Measurements from ENCODE around the gene TBC1D24.
"Not testable (repeated sequence)": the region's sequence is repeated elsewhere in the genome, so short reads cannot be mapped to it uniquely, and the experiment has no call there.

Gene TBC1D24

GRCh38 chr16:2474877-2475412 is at the start of gene TBC1D24:
Gene TBC1D24, plus strand, starts transcription at chr16:2475127. Its CDS starts 21,022 bp downstream, at chr16:2496149.
- DNase-seq (ENCODE audit: low read depth): peak; percentile 69

- DNase-seq (ENCODE audit: low read depth): no peak
Observed at GRCh38 chr16:2425825-2426430, 49.0 kb upstream of the TBC1D24 start.

- DNase-seq (ENCODE audit: low read depth): no peak
Observed at GRCh38 chr16:2426941-2427361, 48.0 kb upstream of the TBC1D24 start.

- no peak for DNase-seq (ENCODE audit: low read depth)
Observed at GRCh38 chr16:2427526-2427925, 47.4 kb upstream of the TBC1D24 start.

- no peak for DNase-seq (ENCODE audit: low read depth)
Observed at GRCh38 chr16:2428051-2428783, 46.7 kb upstream of the TBC1D24 start.

GRCh38 chr16:2428784-2429033 is 46.2 kb upstream of the TBC1D24 start:
- DNase-seq (ENCODE audit: low read depth): no peak

- peak; percentile 96 for DNase-seq (ENCODE audit: low read depth)
Observed at GRCh38 chr16:2429034-2429770, 45.7 kb upstream of the TBC1D24 start, which contains the start of gene CCNF. Gene CCNF, plus strand, starts transcription at chr16:2429447. Its CDS starts 35 bp downstream, at chr16:2429482.

GRCh38 chr16:2429771-2430663 is 44.9 kb upstream of the TBC1D24 start:
- no peak for DNase-seq (ENCODE audit: low read depth)

GRCh38 chr16:2432286-2432685 is 42.6 kb upstream of the TBC1D24 start:
- DNase-seq (ENCODE audit: low read depth): no peak

- no peak for DNase-seq (ENCODE audit: low read depth)
Observed at GRCh38 chr16:2432801-2433505, 42.0 kb upstream of the TBC1D24 start.

- DNase-seq (ENCODE audit: low read depth): not testable (repeated sequence)
Observed at GRCh38 chr16:2435236-2435635, 39.7 kb upstream of the TBC1D24 start.

- no peak for DNase-seq (ENCODE audit: low read depth)
Observed at GRCh38 chr16:2436110-2436509, 38.8 kb upstream of the TBC1D24 start.

- DNase-seq (ENCODE audit: low read depth): no peak
Observed at GRCh38 chr16:2437032-2437790, 37.7 kb upstream of the TBC1D24 start.

- DNase-seq (ENCODE audit: low read depth): no peak
Observed at GRCh38 chr16:2438121-2438520, 36.8 kb upstream of the TBC1D24 start.

GRCh38 chr16:2439598-2439997 is 35.3 kb upstream of the TBC1D24 start:
- no peak for DNase-seq (ENCODE audit: low read depth)

GRCh38 chr16:2441143-2441804 is 33.7 kb upstream of the TBC1D24 start:
- not testable (repeated sequence) for DNase-seq (ENCODE audit: low read depth)

- no peak for DNase-seq (ENCODE audit: low read depth)
Observed at GRCh38 chr16:2443555-2443954, 31.4 kb upstream of the TBC1D24 start.

GRCh38 chr16:2447920-2448583 is 26.9 kb upstream of the TBC1D24 start:
- DNase-seq (ENCODE audit: low read depth): no peak

- DNase-seq (ENCODE audit: low read depth): no peak
Observed at GRCh38 chr16:2449118-2449517, 25.8 kb upstream of the TBC1D24 start.
